GM21423 (cell line): ENCODE measurements around the gene RAB6A.

ENCODE experiments used
- ATAC-seq: cut with Tn5 transposase; IDR thresholded peaks from one replicate; pipeline ENCODE4 v1.9.1; 2021; ENCODE audit warnings: mild to moderate bottlenecking, moderate library complexity; ENCODE audit not compliant: unreplicated experiment

The RAB6A gene

GRCh38 chr11:73656985-73657384 lies 103.9 kb downstream of the RAB6A start:
- no peak for ATAC-seq

- no peak for ATAC-seq
Measured at GRCh38 chr11:73655686-73656085, 105.2 kb downstream of the RAB6A start.

GRCh38 chr11:73654482-73655021 lies 106.3 kb downstream of the RAB6A start:
- no peak for ATAC-seq

GRCh38 chr11:73653996-73654395 lies 106.9 kb downstream of the RAB6A start:
- ATAC-seq, result no peak

- no peak for ATAC-seq
Measured at GRCh38 chr11:73652856-73653559, 107.9 kb downstream of the RAB6A start.

GRCh38 chr11:73652046-73652730 lies 108.7 kb downstream of the RAB6A start:
- no peak for ATAC-seq

- ATAC-seq, result no peak
Measured at GRCh38 chr11:73651661-73652045, 109.2 kb downstream of the RAB6A start.

- no peak for ATAC-seq
Measured at GRCh38 chr11:73651252-73651651, 109.6 kb downstream of the RAB6A start.

- ATAC-seq, result no peak
Measured at GRCh38 chr11:73650400-73650799, 110.5 kb downstream of the RAB6A start.

- ATAC-seq, result no peak
Measured at GRCh38 chr11:73649206-73649605, 111.7 kb downstream of the RAB6A start.

GRCh38 chr11:73648571-73649046 lies 112.3 kb downstream of the RAB6A start:
- ATAC-seq, result no peak

- ATAC-seq, result no peak
Measured at GRCh38 chr11:73648121-73648520, 112.8 kb downstream of the RAB6A start.

GRCh38 chr11:73647459-73648100 lies 113.3 kb downstream of the RAB6A start:
- ATAC-seq, result peak; percentile 80

- ATAC-seq, result no peak
Measured at GRCh38 chr11:73645972-73646631, 114.8 kb downstream of the RAB6A start, which contains the start of gene PLEKHB1. Gene PLEKHB1 (plus strand): TSS chr11:73646581. CDS start chr11:73646609, 28 bp downstream.

- ATAC-seq, result no peak
Measured at GRCh38 chr11:73645121-73645969, 115.5 kb downstream of the RAB6A start.

GRCh38 chr11:73641668-73642067 lies 119.2 kb downstream of the RAB6A start:
- ATAC-seq, result no peak

GRCh38 chr11:73640592-73640991 lies 120.3 kb downstream of the RAB6A start:
- ATAC-seq, result no peak

- ATAC-seq, result no peak
Measured at GRCh38 chr11:73637012-73637411, 123.9 kb downstream of the RAB6A start.

GRCh38 chr11:73636249-73636648 lies 124.6 kb downstream of the RAB6A start:
- no peak for ATAC-seq

GRCh38 chr11:73635721-73636120 lies 125.2 kb downstream of the RAB6A start:
- ATAC-seq, result no peak
